Measurements from ENCODE around the gene ZNF334.

Gene ZNF334

GRCh38 chr20:46484954-46485353 lies 28.4 kb downstream of the ZNF334 start:
- no peak for DNase-seq

DNA sequence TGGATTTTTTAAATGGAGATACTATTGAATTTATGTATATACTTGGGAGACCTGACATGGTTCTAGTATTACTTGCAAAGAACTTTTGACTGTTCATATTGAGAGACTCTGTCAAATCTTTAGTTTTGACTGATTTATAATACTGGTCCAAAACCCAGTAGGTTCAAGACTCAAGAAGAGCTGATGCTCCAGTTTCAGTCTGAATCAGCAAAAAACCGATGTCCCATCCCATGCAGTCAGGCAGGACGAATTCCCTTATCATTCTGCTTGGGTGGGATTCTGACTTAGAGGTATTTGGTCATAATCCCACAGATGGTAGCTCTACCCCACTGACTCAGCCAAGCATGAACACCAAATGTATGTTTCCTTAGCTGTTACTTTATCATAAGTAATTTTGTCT lies 29.5 kb downstream of the ZNF334 start:
- no peak for DNase-seq

DNA sequence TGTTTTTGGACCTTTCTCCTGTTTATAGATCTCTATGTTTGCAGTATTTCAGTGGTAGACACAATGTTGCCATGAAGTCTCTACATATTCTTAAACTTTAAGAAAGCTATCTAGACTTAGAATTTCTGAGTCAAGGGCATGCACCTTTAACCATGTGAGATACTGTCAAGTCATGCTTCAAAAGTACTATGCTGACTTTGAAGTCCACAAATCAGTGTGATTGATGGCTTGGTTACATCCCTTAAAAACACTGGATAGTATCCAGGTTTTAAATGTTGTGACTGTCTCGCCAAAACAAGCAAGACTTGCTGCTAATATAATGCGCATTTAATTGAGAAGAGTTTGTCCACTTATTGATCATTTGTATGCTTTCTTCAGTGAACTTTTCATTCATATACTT lies 30.5 kb downstream of the ZNF334 start:
- DNase-seq, result no peak

DNA sequence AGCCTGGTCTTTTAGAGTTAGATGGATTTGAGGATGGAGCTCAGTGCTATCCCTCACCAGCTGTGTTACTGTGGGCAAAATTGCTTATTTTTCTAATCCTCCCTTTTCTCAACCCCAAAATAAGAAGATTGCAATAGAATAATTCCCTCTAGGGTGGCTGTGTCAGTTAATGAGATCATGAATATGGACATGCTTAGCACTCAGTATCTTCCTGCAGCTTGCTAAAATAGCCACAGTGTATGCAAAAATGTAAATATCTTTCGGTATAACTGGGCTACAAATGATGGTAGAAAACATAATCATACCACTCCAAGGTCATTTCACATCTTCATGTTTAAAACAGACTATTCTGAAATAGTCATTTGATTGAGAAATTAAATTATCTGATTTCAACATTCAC lies 35.7 kb downstream of the ZNF334 start:
- no peak for DNase-seq

- no peak for DNase-seq
These were observed 36.1 kb downstream of the ZNF334 start for GRCh38 chr20:46477225-46477624.

- DNase-seq, result no peak
These were observed 44.9 kb downstream of the ZNF334 start for GRCh38 chr20:46468508-46468907.

DNA sequence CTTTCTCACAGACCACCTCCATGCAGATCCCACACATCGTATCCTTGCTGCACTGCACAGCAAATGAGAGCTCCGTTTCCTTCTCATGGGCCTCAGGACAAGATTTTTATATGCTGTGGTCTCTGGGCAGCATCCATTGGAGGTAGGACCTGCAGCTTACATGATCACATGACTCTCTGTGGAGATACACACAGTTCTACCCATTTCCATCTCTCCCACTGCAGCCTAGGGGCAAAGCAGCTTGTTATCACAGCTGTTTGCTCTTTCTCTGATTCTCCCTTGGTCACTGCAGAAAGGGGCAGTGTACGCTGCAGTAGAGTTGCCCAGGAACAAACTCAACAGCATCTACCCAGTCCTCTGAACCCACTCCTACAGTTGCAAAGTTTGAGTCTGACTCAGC lies 48.9 kb downstream of the ZNF334 start:
- DNase-seq, result no peak

DNA sequence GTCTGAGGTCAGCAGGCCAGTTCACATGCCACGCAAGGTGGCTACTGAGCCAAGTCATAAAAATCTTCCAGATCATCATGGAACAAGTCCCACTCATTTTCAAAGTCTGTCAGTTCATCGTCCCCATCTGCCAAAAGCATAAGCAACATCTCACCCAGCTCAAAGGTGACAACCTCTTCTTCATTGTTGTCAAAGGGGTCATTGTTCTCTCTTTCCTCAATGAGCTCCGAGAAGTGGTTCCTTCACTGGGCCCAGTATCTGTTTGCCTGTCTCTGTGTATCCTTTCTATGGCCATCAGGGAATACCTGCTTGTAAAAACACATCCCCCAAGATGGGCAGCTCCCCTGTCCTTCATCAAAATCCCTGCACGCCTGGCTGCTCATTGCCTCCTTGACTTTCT lies 49.5 kb downstream of the ZNF334 start:
- DNase-seq, result no peak

DNA sequence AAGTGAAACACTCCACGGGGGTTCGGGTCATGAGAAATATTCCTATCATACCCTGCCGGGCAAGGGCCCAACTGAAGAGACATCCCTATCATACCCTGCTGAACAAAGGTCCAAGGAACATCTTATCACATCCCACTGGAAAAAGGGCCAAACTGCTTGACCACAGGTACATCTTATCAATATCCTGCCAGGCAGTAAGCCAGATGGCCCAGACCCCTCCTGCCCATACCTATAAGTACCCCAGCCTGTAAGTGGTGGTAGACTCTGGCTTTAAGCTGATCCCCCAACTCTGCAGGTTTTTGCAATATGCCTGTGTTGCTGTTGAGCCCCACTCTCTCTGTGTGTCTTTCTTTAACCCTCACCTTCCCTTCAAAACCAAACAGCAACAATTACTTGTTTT lies 51.6 kb downstream of the ZNF334 start:
- DNase-seq, result no peak

DNA sequence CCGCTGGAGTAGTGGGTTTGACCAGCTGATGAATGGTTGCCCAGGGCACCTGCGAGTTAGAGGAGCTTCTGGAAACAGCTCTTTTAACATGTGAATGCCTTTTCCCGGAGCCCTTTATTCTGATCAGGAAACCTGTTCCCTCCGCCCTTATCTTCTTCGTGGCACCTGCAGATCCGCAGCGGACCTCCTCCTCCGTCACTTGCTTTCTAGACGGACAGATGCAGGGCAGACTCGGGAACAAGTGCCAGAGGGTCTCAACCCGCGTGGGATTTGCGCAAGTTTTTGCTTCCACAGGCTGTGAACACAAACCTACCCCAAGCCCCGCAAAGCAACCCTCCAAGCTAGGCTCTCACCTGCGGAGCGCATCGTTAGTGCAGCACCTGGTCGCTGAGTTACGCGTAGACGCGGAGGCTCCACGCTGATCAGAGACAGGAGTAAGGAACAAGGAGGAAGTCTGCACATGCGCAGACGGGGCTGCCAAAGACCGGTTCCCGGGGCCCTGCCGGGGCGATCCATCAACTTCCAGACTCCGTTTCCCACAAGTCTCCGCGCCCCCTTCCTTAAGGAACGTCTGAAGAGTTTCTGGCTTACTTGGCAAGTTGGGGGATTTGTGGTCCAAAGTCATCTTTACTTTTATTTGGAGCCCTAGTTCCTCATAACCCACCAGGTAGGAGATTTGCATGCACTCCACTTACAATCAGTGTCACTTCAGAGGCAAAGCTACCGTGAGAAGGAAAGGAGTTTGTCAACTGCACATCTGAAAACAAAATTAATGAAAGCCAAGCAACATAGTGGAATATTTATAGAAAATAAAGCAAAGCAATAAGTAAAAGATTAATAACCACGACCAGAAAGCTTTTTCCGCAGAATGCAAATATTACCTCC lies 54.3 kb downstream of the ZNF334 start:
- DNase-seq, result peak in 1 of 2 donors; percentile 8

- no peak for DNase-seq
These were observed 56.9 kb downstream of the ZNF334 start for GRCh38 chr20:46456255-46457028.

- DNase-seq, result no peak
These were observed 57.6 kb downstream of the ZNF334 start for GRCh38 chr20:46455729-46456128.

Data from inflammatory macrophage (primary cell).